ENCODE results near the gene LSR.

Gene LSR

DNA sequence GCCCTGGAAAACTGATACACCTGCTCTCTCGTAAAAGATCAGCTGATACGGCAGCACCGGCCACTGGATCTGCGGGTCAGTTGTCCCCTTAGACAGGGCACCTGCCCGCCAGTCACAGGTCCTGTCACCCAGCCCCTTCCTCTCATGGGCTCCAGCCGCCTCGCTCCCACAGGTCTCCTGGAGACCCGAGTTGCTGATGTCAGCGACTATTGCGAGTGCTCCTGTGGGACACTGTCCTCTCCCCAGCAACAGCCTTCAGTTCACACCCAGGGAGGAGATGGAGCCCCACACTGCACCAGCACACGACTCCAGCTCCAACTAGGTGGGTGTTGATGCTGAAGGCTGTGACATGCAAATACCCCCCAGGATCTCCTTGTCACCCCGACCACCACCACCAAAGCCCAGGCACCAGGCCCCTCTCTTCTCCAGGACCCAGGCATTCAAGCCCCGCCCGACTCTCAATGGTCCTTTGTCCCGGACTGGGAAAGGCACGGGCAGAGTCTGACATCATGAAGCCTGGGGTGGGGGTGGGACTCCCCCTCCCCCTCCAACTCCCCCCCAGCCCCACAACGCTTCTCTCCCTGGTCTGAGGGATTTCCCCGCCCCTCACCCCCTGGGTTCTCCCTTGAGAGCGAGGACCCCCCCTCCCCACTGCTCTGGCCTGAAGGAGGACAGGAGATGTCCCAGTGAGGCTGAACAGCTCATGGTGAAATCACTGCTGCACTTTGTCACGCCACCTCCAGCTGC, 41.8 kb downstream of the LSR start:
- DNase-seq = no peak

DNA sequence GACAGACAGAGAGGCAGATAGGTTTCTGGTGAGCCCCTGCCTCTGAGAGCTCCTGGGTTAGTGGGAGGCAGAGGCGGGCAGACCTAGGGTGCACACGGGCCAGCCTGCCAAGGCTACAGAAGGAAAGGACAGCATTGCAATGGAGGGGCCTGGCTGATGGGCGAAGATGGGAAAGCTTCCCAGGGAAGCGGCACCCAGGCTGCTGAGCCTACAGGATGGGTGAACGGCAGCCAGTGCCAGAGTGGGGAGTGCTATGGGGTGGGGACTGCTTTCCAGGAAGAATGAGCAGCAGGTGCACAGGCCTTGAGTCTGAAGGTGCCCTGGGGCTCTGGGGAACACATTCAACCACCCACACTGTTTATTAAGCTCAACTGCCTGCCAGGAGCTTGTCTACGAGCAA, 42.5 kb downstream of the LSR start:
- no peak for DNase-seq

DNA sequence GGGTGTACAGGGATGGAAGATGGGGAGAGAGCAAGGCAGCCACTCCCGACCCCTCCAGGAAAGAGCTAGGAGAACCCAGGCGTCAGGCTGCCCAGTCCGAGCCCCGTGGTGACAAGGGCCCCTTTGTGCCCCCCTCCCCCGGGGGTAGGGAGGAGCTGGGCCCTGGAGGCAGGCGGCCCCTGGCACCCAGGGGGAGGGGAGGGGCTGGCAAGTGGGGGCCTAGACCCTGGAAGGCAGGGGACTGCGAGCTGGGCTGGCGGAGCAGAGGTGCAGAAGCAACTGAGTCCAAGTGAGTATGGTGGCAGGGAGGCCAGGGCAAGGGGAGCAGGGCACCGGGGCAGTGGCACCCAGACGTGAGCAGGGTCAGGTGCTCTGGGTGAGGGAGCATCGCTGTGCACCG, 43.1 kb downstream of the LSR start, which contains the start of gene MAG:
TSS of gene MAG (plus strand) at position 246 of the 400 bp plus-strand sequence. CDS start 3,248 bp downstream, outside the sequence.
- no peak for DNase-seq

DNA sequence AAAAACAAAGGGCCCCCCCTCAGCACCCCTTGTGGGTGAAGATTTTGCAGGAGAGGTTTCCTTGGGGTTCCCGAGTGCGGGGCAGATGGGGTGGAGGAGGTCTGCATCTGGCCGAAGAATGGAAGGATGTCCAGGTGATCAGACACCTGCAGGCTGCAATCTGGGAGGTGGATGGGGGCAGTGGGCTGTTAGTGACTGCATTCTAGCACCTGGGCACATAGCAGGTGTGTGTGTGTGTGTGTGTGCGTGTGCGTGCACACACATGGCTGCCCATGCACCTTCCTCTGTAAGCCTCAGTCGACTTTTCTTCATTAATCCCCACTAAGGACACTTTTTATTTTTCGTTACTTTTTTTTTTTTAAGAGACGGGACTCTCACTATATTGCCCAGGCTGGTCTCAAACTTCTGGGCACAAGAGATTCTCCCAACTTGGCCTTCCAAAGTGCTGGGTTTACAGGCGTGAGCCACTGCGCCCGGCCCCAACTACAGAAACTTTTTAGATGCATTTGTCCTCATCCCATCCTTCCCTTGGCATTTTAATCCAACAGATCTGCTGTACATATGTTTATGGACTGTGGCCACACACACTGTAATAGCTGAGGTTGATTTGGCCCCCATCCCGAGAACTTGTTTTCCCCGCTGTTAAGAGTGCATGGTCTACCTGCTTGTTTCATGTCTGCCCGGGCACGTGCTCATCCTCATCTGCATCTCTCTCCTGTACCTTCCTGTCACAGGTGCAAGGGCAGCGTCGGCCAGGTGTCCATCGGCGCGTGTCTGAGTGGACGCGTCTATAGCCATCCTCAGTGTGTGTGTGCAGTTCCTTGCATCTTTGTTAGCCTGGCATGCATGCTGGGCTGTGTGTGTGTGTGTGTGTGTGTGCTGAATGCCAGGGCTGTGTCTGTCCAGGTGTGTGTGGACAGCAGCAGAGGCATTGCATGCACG, 43.9 kb downstream of the LSR start:
- DNase-seq = no peak

DNA sequence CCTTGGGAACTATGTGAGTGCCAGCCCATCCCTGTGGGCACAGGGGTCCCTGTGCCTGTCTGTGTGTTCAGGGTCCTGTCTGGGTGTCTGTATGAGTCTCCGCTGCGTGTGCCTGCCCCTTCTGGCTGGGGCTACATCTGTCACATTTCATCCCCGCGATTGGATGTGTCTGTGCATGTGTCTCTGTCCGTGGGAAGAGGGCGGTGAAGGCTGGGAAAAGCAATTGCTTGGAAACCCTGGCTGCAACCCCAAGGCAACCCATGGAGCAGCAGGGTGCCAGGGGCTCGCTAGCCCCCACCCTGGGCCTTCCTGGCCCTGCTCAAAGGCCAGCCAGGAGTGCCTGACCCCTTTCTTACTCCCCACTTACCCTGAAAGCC, 44.5 kb downstream of the LSR start:
- DNase-seq = no peak

DNA sequence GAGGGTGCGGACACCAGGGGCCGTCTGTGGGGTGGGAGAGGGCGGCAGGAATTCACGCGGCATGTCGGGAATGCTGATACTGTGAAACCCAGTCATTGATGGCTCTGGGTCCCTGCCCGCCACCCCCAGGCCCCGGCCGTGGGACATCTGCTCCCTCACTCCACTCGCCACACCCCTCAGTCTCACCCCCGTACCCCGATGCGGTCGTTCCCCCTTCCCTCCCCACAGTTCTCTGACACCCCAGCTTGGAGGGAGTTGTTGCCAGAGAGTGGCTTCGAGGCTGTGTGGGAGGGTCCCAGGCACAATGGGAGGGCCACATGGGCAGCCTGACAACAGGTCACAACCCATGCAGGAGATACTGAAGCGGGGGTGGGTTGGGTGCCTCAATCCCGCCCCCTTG, 45.0 kb downstream of the LSR start:
- DNase-seq = no peak

DNA sequence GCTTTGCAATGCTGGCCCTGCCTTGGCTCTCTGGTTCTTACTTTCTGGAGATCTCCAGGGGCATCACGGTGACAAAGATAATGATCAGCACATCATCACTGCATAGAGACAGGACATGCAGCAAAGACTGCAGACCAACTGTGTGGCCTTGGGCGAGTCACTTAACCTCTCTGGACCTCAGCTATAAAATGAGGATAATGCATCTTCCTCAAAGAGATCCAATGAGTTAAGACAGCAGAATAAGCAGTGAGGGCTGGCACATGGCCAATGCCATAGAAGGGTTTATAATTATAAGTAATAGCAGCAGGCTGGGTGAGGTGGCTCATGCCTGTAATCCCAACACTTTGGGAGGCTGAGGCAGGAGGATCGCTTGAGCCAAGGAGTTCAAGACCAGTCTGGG, 45.5 kb downstream of the LSR start:
- DNase-seq = no peak

DNA sequence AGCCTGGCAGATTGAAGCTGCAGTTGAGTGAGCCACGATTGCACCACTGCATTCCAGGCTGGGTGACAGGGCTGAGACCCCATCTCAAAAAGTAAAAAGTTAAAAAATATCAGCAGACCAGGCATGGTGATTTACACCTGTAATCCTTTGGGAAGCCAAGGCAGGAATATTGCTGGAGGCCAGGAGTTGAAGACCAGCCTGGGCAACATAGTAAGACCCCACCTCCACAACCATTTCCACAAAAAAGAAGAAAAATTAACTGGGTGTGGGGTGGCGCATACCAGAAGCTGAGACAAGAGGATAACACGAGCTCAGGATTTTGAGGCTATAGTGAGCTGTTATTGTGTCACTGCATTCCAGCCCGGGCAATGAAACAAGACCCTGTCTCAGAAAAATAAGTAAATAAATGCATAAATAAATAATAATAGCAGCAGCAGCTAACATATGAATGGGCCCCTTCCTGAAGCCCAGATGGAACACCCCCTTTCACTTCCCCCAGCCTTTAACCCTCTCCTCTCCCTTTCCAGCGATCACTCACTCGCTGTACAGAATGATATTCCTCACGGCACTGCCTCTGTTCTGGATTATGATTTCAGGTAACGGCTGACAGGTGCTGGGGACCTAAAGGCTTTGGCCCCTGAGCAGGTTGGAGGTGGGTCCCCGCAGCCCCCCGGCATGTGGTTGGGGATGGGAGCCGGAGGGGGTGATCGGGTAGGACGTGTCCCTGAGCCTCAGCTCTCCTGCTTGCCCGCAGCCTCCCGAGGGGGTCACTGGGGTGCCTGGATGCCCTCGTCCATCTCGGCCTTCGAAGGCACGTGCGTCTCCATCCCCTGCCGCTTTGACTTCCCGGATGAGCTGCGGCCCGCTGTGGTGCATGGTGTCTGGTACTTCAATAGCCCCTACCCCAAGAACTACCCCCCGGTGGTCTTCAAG, 46.3 kb downstream of the LSR start:
- no peak for DNase-seq

DNA sequence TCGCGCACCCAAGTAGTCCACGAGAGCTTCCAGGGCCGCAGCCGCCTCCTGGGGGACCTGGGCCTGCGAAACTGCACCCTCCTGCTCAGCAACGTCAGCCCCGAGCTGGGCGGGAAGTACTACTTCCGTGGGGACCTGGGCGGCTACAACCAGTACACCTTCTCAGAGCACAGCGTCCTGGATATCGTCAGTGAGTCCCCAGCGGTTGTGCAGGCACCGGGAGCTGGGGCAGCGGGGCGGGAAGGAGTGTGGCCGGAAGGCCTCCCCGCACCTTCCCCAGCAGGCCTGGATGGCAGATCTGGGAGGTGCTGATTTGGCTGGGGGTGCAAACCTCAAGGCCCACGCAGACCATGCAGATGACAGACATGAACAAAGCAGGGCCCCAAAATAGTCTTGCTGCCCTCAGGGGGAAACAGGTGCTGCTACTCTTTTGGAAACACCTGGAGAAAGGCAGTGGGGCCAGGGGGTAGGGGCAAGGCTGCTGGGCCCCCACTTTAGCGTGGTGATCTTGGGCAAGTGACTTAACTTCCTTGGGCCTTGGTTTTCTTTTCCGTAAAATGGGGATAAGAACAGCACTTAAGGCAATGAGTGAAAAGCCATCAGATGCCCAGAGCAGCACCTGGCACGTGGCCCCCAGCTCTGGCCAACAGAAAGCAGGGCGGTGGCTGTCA, 47.1 kb downstream of the LSR start:
- no peak for DNase-seq

DNA sequence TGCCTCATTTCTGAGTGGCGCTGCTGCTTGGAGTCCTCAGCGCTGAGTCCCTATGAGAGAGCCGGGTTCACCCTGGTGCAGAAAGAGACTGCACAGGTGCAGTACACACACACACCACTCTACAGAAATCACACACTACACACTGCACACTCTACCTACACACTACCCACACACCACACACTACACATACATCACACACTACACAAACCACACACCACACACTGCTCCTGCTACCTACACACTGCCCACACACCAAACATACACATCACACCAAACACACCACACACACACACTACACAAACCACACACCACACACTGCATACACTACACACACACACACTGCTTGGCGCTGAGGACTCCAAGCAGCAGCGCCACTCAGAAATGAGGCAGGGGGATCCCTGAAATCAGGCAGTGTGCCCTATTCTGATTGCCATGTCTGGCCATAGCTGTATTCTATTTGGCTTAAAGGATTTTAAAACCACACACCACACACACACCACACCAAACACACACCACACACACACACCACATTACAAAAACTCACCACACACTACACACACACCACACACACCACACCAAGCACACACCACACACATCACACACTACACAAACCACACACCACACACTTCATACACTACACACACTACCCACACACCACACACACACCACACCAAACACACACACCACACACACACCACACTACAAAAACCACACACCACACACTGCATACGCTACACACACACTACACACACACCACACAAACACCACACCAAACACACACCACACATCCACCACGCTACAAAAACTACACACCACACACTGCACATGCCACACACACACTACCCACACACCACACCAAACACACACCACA, 48.1 kb downstream of the LSR start:
- DNase-seq = no peak

DNA sequence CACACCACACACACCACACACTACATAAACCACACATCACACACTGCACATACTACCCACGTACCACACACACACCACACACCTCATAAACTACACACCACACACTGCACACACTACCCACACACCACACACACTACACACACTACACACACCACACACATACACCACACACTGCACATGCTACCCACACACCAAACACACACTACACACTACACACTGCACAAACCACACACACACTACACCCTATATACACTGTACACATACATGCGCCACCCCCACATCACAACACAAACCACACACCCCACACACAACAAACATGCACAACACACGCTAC, 48.7 kb downstream of the LSR start:
- DNase-seq = no peak

DNA sequence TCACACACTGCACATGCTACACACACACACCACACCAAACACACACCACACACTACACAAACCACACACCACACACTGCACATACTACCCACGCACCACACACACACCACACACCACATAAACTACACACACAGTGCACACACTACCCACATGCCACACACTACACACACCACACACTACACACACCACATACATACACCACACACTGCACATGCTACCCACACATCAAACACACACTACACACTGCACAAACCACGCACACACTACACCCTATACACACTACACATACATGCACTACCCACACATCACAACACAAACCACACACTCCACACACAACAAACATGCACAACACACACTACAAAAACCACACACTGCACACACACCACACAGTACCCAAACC, 49.1 kb downstream of the LSR start:
- no peak for DNase-seq

DNA sequence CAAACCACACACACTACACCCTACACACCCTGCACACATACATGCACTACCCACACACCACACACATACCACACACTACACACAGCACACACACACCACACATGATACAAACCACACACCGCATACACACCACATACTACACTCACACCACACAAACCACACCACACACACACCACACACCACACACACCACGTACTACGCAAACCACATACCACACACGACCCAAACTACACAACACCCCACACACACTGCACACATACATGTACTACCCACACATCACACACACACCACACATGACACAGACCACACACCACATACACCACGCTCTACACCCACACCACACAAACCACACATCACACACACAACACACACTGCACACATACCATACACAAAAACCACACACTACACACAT, 49.8 kb downstream of the LSR start:
- no peak for DNase-seq

DNA sequence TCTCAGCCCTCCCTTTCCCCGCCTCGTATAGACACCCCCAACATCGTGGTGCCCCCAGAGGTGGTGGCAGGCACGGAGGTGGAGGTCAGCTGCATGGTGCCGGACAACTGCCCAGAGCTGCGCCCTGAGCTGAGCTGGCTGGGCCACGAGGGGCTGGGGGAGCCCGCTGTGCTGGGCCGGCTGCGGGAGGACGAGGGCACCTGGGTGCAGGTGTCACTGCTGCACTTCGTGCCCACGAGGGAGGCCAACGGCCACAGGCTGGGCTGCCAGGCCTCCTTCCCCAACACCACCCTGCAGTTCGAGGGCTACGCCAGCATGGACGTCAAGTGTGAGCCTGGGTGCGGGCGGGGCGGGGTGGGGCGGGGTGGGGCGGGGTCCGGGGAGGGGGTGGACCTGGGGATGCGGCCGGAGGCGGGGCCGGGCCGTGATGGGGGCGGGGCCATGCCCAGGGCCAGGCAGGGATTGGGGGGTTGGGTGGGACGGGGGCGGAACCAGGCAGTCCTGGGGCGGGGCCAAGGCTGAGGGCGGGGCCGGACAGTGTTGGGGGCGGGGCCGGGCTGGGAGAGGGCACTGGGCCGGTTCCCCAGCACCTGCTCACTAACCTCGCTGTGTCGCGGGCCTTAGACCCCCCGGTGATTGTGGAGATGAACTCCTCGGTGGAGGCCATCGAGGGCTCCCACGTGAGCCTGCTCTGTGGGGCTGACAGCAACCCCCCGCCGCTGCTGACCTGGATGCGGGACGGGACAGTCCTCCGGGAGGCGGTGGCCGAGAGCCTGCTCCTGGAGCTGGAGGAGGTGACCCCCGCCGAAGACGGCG, 50.9 kb downstream of the LSR start:
- DNase-seq = no peak

DNA sequence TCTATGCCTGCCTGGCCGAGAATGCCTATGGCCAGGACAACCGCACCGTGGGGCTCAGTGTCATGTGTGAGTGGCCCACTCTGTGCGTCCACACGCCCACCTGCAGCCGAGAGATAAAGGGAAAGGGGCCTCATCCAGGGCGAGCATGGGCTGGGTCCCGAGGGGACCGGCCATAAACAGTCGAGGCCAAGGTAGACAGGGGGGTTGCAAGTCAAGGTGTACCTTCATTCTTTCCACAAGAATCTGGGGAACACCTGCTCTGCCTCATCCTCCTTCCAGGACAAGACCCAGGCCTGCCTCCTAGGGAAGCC, 51.5 kb downstream of the LSR start:
- no peak for DNase-seq

DNA sequence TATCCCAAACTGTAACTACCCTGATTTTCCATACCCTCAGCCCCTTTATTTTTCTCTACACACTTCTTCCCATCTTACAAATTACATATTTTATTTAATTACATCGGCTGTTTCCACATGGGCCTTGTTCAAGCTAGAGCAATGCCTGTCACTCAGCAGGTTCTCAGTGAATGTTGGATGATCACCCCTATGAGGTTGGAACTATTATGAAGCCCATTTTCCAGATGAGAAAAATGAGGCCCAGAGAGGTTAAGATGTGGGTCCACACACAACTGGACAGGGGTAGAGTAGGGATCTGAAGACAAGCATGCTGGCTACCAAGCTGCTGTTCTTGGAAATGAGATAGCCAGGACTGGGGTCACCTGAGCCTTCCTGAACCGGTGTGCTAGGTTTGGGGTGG, 53.2 kb downstream of the LSR start:
- DNase-seq = no peak

DNA sequence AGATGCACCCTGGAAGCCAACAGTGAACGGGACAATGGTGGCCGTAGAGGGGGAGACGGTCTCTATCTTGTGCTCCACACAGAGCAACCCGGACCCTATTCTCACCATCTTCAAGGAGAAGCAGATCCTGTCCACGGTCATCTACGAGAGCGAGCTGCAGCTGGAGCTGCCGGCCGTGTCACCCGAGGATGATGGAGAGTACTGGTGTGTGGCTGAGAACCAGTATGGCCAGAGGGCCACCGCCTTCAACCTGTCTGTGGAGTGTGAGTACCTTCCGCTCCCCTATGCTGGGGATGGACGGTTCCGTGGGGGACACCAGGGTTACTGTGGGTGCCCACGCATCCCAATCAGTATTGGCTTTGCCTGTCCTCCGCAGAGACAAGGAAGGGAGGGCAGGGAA, 53.6 kb downstream of the LSR start:
- no peak for DNase-seq

DNA sequence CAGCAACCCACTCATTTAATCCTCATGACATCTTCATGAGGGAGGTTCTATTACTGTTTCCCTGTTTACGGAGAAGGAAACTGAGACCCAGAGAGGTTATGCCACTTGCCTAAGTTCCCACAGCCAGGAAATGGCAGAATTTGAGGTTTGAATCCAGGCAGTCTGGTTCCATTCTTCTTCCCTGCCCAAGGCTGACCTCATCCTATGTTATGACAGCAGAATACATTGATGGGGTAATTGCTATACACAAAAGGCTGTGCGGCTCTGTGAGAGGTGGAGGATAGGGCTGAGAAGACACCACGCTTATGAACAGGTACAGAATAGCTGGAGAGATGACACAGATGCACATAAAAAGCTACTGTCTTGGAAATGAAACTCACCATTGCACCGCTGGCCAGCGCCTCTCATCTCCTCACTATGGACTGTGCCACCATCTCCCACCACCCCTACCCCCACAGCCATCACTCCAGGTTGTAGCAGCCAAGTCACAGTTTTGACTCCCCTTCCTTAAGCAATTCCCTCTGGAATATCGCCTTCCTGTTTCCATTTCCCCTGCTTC, 54.6 kb downstream of the LSR start:
- DNase-seq = no peak

DNA sequence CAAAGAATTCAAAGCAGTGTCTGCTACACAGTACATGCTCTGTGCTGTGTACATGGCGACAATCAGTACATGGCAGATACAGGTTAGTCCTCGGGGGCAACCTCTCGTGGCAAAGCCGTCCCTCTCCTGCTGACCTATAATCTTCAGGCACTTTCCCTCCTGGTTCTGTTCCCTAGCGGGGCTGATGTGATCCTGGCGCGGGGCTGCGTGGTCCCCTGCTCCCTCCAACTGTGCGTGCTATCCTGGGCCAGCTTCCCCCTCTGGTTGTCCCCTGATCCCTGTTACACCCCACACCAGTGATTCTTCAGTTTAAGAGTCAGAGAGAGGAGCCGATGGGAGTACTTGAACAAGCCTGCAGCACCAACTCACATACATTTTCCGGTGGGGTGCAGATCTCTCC, 55.2 kb downstream of the LSR start:
- DNase-seq = no peak

DNA sequence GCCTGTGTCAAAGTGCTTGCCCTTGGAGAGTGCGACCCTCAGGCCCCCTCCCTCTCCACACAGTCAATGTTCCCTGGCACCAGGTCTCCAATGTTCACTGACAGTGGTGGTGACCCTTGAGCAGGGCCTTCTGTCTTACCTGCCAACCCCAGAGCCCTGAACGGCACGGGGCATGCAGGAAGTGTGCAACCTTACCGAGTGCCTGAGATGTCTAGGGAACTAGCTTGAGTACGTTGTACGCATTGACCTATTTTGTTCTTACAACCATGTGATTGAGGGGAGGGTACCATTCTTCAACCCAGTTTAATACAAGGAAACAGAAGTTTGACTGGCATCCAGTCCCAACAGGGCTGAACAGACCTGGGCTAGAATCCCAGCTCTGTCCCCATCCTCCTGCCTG, 56.4 kb downstream of the LSR start:
- DNase-seq = no peak

All from NCI-H1694 (cell line).